Subcutaneous adipose tissue (tissue), 4 donors: ENCODE measurements around the gene PRL. TPM values are rescaled to one million over a fixed set of nuclear protein-coding genes. Genes with fewer than 3 reads are reported as not detected.

Experiments
- CTCF ChIP-seq: fragments of 450-650 bp; IDR thresholded peaks from one replicate; pipeline ENCODE4 v1.5.1; 2016; ENCODE audit warnings: low read depth, mild to moderate bottlenecking, control low read depth, antibody characterized with exemption, moderate library complexity
- total RNA-seq, 4 donors: library from RNA; depleted of rRNA; stranded (reverse); fragments of >200 nt; gene quantifications; one replicate each; pipeline ENCODE4 v1.1.0, GENCODE V29; 2016

Gene PRL
- total RNA-seq, 4 donors from 2014 or later = 0.98 TPM; not detected in 3

GRCh38 chr6:22295145-22295544 lies 1.7 kb downstream of the PRL start:
- no peak for TF ChIP-seq CTCF

DNA sequence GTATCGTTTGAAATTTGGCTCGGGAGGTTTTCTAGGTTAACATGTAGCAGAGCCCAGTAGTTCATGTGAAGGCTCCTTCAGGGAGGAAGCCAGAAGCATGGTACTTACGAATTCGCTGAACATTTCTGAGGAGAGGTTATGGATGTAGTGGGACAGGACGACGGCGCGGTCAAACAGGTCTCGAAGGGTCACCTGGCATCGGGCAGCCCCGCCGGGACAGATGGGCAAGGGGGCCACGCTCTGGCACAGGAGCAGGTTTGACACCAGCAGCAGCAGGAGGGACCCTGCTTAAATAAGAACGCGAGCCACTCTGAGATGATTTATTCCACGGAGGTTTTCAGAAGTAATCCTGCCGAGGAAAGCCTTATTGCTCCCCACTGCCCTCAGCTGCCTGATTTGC lies 2.5 kb downstream of the PRL start:
- no peak for TF ChIP-seq CTCF

GRCh38 chr6:22290045-22290444 lies 6.8 kb downstream of the PRL start:
- no peak for TF ChIP-seq CTCF

- no peak for TF ChIP-seq CTCF
Measured at GRCh38 chr6:22288721-22289120, 8.1 kb downstream of the PRL start.

- TF ChIP-seq CTCF = no peak
Measured at GRCh38 chr6:22284666-22285065, 12.2 kb downstream of the PRL start.

GRCh38 chr6:22281341-22282085 lies 15.3 kb downstream of the PRL start:
- no peak for TF ChIP-seq CTCF

DNA sequence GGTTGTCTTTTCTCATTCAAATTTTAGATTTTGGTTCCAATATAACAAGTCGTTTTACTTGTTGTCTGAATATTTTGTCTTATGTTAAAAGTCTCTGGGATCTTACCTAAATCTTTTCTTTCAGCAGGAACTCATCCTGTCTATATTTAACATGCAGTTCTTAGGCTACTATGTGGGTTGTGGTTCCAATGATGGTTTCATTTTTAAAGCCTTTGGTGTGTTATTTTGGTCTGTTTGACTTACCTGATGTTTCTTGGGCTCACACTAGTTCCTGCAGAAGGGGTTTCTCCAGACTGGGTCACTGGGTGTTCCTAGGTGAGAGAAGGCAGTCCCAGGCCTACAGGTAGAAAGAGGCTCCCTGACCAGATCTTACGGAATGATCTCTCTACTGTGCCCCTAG lies 17.4 kb downstream of the PRL start:
- TF ChIP-seq CTCF = no peak
